Loucy (cell line): ENCODE measurements around the gene LIN7B.

ENCODE experiments used
- H2AFZ ChIP-seq: fragments of 200-600 bp; sonication (generic); 2 replicates; pipeline ENCODE4 v1.6.0; 2016; ENCODE audit warnings: antibody characterized with exemption, mild to moderate bottlenecking, low read length, moderate library complexity
- H3F3A ChIP-seq: fragments of 200-600 bp; 2 replicates; pipeline ENCODE4 v1.6.0; 2016; ENCODE audit warnings: antibody characterized with exemption, low read depth, mild to moderate bottlenecking
- H3K27me3 ChIP-seq: fragments of 200-600 bp; sonication (generic); 2 replicates; pipeline ENCODE4 v1.6.1; 2014; ENCODE audit warnings: low read length, mild to moderate bottlenecking; ENCODE audit not compliant: insufficient read depth, poor library complexity, severe bottlenecking
- H3K36me3 ChIP-seq: fragments of 200-600 bp; sonication (generic); 2 replicates; pipeline ENCODE4 v1.6.1; 2016; ENCODE audit warnings: low read length; ENCODE audit not compliant: insufficient read depth
- H3K4me1 ChIP-seq: fragments of 200-600 bp; sonication (generic); 2 replicates; pipeline ENCODE4 v1.5.1; 2014; ENCODE audit warnings: low read length, mild to moderate bottlenecking; ENCODE audit not compliant: insufficient read depth, poor library complexity, severe bottlenecking
- H3K4me2 ChIP-seq: fragments of 200-600 bp; sonication (generic); 2 replicates; pipeline ENCODE4 v1.6.0; 2014; ENCODE audit warnings: antibody characterized with exemption, low read length, low read depth, mild to moderate bottlenecking; ENCODE audit not compliant: poor library complexity, severe bottlenecking
- H3K4me3 ChIP-seq: fragments of 200-600 bp; sonication (generic); 2 replicates; pipeline ENCODE4 v1.5.1; 2014; ENCODE audit warnings: low read length, mild to moderate bottlenecking, mixed read lengths; ENCODE audit not compliant: poor library complexity, severe bottlenecking
- H3K79me2 ChIP-seq: fragments of 200-600 bp; sonication (generic); 2 replicates; pipeline ENCODE4 v1.6.1; 2014; ENCODE audit warnings: low read length; ENCODE audit not compliant: insufficient read depth
- H3K9ac ChIP-seq: fragments of 200-600 bp; sonication (generic); 2 replicates; pipeline ENCODE4 v1.6.0; 2014; ENCODE audit warnings: mild to moderate bottlenecking, low read depth, low read length, moderate library complexity; ENCODE audit not compliant: poor library complexity, severe bottlenecking
- H3K9me2 ChIP-seq: fragments of 200-600 bp; sonication (generic); replicated peaks from 2 replicates; pipeline ENCODE4 v1.6.1; 2016; ENCODE audit warnings: low read depth, low read length, mixed read lengths
- H3K9me3 ChIP-seq: fragments of 200-600 bp; sonication (generic); 2 replicates; pipeline ENCODE4 v1.6.1; 2014; ENCODE audit warnings: mild to moderate bottlenecking, antibody characterized with exemption, low read length, low read depth; ENCODE audit not compliant: insufficient read depth
- H4K20me1 ChIP-seq: fragments of 200-600 bp; sonication (generic); 2 replicates; pipeline ENCODE4 v1.6.0; 2014; ENCODE audit warnings: antibody characterized with exemption, low read length, mild to moderate bottlenecking; ENCODE audit not compliant: insufficient read depth, poor library complexity, severe bottlenecking
- CTCF ChIP-seq: fragments of 200-600 bp; sonication (generic); conservative IDR thresholded peaks from 2 replicates; pipeline ENCODE4 v1.5.1; 2014; ENCODE audit warnings: mild to moderate bottlenecking, antibody characterized with exemption, low read length
- EZH2phosphoT487 ChIP-seq: fragments of 200-600 bp; IDR thresholded peaks from 2 replicates; pipeline ENCODE4 v1.6.1; 2018; ENCODE audit warnings: antibody characterized with exemption, mild to moderate bottlenecking, moderate library complexity, borderline replicate concordance

Gene LIN7B

GRCh38 chr19:49160450-49161189 is 46.5 kb downstream of the LIN7B start:
- Histone ChIP-seq H3K4me3 (no peak overlapping the region), H2AFZ (no peak overlapping the region), H3K4me2 (no peak overlapping the region), H3K27me3 (no peaks in the 10 kb centered on the region), H3K36me3 (no peaks in the 10 kb centered on the region), H4K20me1 (no peaks in the 10 kb centered on the region), H3K9me3 (no peaks in the 10 kb centered on the region), H3K9me2 (no peaks in the 10 kb centered on the region), H3K9ac (no peak overlapping the region), H3F3A (no peaks in the 10 kb centered on the region), H3K4me1 (peaks cover 14% of the 10 kb centered on the region), H3K79me2 (no peaks in the 10 kb centered on the region)
- TF ChIP-seq CTCF (no peak), EZH2phosphoT487 (no peak)

GRCh38 chr19:49161987-49162386 is 47.8 kb downstream of the LIN7B start:
- no peaks in the 10 kb centered on the region for H4K20me1 ChIP-seq
- H3K4me2 ChIP-seq: no peak overlapping the region
- H3K9ac ChIP-seq: no peak overlapping the region
- no peaks in the 10 kb centered on the region for H3F3A ChIP-seq
- no peaks in the 10 kb centered on the region for H3K79me2 ChIP-seq
- H3K4me1 ChIP-seq: peaks cover 9% of the 10 kb centered on the region
- no peaks in the 10 kb centered on the region for H3K36me3 ChIP-seq
- no peaks in the 10 kb centered on the region for H3K27me3 ChIP-seq
- no peak overlapping the region for H2AFZ ChIP-seq
- no peak for TF ChIP-seq EZH2phosphoT487
- TF ChIP-seq CTCF: no peak
- H3K9me2 ChIP-seq: no peaks in the 10 kb centered on the region
- no peak overlapping the region for H3K4me3 ChIP-seq
- no peaks in the 10 kb centered on the region for H3K9me3 ChIP-seq

GRCh38 chr19:49165111-49165750 is 51.1 kb downstream of the LIN7B start:
- H3K9ac ChIP-seq: no peak overlapping the region
- no peak overlapping the region for H2AFZ ChIP-seq
- no peak overlapping the region for H3K4me3 ChIP-seq
- H3K36me3 ChIP-seq: no peaks in the 10 kb centered on the region
- H3K4me2 ChIP-seq: no peak overlapping the region
- H4K20me1 ChIP-seq: no peaks in the 10 kb centered on the region
- no peaks in the 10 kb centered on the region for H3K27me3 ChIP-seq
- H3K9me2 ChIP-seq: no peaks in the 10 kb centered on the region
- no peaks in the 10 kb centered on the region for H3K79me2 ChIP-seq
- H3F3A ChIP-seq: no peaks in the 10 kb centered on the region
- H3K4me1 ChIP-seq: peaks cover 5% of the 10 kb centered on the region
- no peaks in the 10 kb centered on the region for H3K9me3 ChIP-seq
- TF ChIP-seq CTCF: no peak
- TF ChIP-seq EZH2phosphoT487: no peak
